ENCODE data around the gene MRPL54.
A peak's percentile ranks its signal among the peaks of the same experiment; 100 is the strongest.

The MRPL54 gene

DNA sequence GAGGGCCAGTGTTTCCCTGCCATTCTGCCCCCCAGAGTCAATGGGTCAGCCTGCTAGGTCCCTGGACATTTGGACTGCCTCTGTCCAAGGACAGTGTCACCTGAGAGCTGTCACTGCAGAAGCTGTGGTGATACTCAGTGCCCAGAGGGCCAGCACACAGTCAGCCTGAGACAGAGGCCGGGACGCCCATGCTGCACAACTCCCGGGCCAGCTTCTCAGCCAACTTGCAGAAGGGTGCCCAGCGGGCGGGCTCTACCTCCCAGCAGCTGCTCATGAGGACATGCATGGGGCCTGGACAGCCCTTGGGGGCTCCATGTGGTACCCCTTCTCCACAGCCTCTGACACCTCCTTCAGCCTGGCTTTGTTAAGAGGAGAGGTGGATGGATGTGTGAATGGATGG, 13.3 kb downstream of the MRPL54 start:
- H3K27me3 ChIP-seq (ENCODE audit: insufficient read depth, poor library complexity, severe bottlenecking), result no peaks in the 10 kb centered on the region
- TF ChIP-seq, protein P1, sequence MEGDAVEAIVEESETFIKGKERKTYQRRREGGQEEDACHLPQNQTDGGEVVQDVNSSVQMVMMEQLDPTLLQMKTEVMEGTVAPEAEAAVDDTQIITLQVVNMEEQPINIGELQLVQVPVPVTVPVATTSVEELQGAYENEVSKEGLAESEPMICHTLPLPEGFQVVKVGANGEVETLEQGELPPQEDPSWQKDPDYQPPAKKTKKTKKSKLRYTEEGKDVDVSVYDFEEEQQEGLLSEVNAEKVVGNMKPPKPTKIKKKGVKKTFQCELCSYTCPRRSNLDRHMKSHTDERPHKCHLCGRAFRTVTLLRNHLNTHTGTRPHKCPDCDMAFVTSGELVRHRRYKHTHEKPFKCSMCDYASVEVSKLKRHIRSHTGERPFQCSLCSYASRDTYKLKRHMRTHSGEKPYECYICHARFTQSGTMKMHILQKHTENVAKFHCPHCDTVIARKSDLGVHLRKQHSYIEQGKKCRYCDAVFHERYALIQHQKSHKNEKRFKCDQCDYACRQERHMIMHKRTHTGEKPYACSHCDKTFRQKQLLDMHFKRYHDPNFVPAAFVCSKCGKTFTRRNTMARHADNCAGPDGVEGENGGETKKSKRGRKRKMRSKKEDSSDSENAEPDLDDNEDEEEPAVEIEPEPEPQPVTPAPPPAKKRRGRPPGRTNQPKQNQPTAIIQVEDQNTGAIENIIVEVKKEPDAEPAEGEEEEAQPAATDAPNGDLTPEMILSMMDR (IDR thresholded peaks at IDR 0.05; ENCODE audit: insufficient read depth, low read length), result no peak
- TF ChIP-seq, protein P2, sequence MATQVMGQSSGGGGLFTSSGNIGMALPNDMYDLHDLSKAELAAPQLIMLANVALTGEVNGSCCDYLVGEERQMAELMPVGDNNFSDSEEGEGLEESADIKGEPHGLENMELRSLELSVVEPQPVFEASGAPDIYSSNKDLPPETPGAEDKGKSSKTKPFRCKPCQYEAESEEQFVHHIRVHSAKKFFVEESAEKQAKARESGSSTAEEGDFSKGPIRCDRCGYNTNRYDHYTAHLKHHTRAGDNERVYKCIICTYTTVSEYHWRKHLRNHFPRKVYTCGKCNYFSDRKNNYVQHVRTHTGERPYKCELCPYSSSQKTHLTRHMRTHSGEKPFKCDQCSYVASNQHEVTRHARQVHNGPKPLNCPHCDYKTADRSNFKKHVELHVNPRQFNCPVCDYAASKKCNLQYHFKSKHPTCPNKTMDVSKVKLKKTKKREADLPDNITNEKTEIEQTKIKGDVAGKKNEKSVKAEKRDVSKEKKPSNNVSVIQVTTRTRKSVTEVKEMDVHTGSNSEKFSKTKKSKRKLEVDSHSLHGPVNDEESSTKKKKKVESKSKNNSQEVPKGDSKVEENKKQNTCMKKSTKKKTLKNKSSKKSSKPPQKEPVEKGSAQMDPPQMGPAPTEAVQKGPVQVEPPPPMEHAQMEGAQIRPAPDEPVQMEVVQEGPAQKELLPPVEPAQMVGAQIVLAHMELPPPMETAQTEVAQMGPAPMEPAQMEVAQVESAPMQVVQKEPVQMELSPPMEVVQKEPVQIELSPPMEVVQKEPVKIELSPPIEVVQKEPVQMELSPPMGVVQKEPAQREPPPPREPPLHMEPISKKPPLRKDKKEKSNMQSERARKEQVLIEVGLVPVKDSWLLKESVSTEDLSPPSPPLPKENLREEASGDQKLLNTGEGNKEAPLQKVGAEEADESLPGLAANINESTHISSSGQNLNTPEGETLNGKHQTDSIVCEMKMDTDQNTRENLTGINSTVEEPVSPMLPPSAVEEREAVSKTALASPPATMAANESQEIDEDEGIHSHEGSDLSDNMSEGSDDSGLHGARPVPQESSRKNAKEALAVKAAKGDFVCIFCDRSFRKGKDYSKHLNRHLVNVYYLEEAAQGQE (IDR thresholded peaks at IDR 0.05; ENCODE audit: insufficient replicate concordance, low read depth), result no peak
- no peak for TF ChIP-seq POLR2AphosphoS5 (IDR thresholded peaks at IDR 0.05; ENCODE audit: low read depth)
- TF ChIP-seq SPI1 (IDR thresholded peaks at IDR 0.05; ENCODE audit: borderline replicate concordance, low read depth), result no peak
- no peak for TF ChIP-seq GABPA (IDR thresholded peaks at IDR 0.05; ENCODE audit: low read depth)
- no peak overlapping the region for H3K27ac ChIP-seq (replicated peaks)
- H3K4me3 ChIP-seq (replicated peaks; ENCODE audit: insufficient read depth, low read length), result no peak overlapping the region
- DNase-seq (ENCODE audit: low read depth in 1 of 2, low spot score in 1 of 2), result no peak

DNA sequence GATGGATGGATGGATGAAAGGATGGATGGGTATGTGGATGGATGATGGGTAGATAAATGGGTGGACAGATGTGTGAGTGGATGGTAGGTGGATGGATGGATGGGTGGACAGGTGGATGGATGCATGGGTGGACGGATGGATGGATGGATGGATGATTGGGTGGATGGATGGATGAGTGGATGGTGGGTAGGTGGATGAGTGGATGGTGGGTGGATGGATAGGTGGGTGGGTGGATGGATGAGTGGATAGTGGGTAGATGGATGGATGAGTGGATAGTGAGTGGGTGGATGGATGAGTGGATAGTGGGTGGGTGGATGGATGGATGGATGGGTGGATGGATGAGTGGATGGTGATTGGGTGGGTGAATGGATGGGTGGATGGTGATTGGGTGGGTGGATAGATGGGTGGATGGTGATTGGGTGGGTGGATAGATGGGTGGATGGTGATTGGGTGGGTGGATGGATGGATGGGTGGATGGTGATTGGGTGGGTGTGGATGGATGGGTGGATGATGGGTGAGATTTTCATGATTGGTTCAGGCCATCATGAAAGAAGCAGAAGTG, 14.1 kb downstream of the MRPL54 start:
- DNase-seq (ENCODE audit: low read depth in 1 of 2, low spot score in 1 of 2), result no peak
- no peak overlapping the region for H3K4me3 ChIP-seq (replicated peaks; ENCODE audit: insufficient read depth, low read length)
- no peaks in the 10 kb centered on the region for H3K27me3 ChIP-seq (ENCODE audit: insufficient read depth, poor library complexity, severe bottlenecking)
- TF ChIP-seq, protein P1 (IDR thresholded peaks at IDR 0.05; ENCODE audit: insufficient read depth, low read length), result no peak
- TF ChIP-seq SPI1 (IDR thresholded peaks at IDR 0.05; ENCODE audit: borderline replicate concordance, low read depth) (no peak), POLR2AphosphoS5 (IDR thresholded peaks at IDR 0.05; ENCODE audit: low read depth) (peak; percentile 19; the same call in 1 of the 2 replicates), GABPA (IDR thresholded peaks at IDR 0.05; ENCODE audit: low read depth) (no peak)
- TF ChIP-seq, protein P2 (IDR thresholded peaks at IDR 0.05; ENCODE audit: insufficient replicate concordance, low read depth), result no peak
- H3K27ac ChIP-seq (replicated peaks), result no peak overlapping the region

DNA sequence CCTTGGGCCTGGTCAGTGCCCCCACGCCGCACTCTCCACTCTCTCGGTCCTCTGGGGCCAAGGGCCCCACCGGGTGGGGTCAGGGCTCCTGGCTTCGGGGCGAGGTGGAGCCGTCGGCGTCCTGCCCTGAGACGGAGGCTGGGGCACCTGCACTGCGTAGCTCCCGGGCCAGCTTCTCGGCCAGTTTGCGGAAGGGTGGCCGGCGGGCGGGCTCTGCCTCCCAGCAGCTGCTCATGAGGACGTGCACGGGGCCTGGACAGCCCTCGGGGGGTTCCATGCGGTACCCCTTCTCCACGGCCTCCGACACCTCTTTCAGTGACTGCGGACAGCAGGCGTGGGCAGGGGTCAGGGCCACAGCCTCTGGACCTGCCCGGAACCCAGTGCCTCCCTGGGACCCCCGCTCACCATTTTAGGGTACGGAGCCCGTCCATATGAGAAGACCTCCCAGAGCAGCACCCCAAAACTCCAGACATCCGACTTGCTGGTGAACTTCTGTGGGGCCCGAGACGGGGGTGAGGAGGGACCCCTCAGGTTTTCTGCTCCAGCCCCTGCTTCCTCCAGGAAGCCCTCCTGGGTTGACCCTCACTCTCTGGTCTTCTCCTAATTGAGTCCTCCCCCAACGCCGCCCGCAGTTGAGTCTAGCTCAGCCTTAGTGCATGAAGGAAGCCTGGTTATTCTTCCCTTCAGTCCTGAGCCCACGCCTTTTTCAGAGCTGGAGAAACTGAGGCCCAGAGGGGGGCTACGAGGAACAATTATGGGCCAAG, 15.8 kb downstream of the MRPL54 start:
- no peak overlapping the region for H3K4me3 ChIP-seq (replicated peaks; ENCODE audit: insufficient read depth, low read length)
- no peak for TF ChIP-seq GABPA (IDR thresholded peaks at IDR 0.05; ENCODE audit: low read depth)
- no peak for TF ChIP-seq POLR2AphosphoS5 (IDR thresholded peaks at IDR 0.05; ENCODE audit: low read depth)
- TF ChIP-seq SPI1 (IDR thresholded peaks at IDR 0.05; ENCODE audit: borderline replicate concordance, low read depth), result no peak
- TF ChIP-seq, protein P1 (IDR thresholded peaks at IDR 0.05; ENCODE audit: insufficient read depth, low read length), result no peak
- TF ChIP-seq, protein P2 (IDR thresholded peaks at IDR 0.05; ENCODE audit: insufficient replicate concordance, low read depth), result no peak
- DNase-seq (ENCODE audit: low read depth in 1 of 2, low spot score in 1 of 2), result no peak
- no peak overlapping the region for H3K27ac ChIP-seq (replicated peaks)
- no peaks in the 10 kb centered on the region for H3K27me3 ChIP-seq (ENCODE audit: insufficient read depth, poor library complexity, severe bottlenecking)

Measured in HL-60 (cell line).